Ovary (tissue), 3 donors: ENCODE data around the gene ANKH.

ENCODE experiments used
- EP300 ChIP-seq: sonication (generic); formaldehyde crosslinking; IDR thresholded peaks from one replicate; pipeline ENCODE4 v1.6.1; 2017; ENCODE audit warnings: antibody characterized with exemption
- POLR2A ChIP-seq: fragments of 450-650 bp; IDR thresholded peaks from one replicate; pipeline ENCODE4 v1.6.1; 2017; ENCODE audit warnings: antibody characterized with exemption, mild to moderate bottlenecking, moderate library complexity
- TF ChIP-seq, protein P1 (sequence below), 3 donors: fragments of 450-650 bp in 2 of 3; fragments of 200-600 bp in 1 of 3; IDR thresholded peaks; one replicate each; pipeline versions ENCODE4 v1.5.1 to v1.8.0; 2016 to 2022; ENCODE audit warnings: antibody characterized with exemption in 3 of 3, mild to moderate bottlenecking in 1 of 3
- donor health status: DM: no; HTN: no; CAD: no.

DNA sequence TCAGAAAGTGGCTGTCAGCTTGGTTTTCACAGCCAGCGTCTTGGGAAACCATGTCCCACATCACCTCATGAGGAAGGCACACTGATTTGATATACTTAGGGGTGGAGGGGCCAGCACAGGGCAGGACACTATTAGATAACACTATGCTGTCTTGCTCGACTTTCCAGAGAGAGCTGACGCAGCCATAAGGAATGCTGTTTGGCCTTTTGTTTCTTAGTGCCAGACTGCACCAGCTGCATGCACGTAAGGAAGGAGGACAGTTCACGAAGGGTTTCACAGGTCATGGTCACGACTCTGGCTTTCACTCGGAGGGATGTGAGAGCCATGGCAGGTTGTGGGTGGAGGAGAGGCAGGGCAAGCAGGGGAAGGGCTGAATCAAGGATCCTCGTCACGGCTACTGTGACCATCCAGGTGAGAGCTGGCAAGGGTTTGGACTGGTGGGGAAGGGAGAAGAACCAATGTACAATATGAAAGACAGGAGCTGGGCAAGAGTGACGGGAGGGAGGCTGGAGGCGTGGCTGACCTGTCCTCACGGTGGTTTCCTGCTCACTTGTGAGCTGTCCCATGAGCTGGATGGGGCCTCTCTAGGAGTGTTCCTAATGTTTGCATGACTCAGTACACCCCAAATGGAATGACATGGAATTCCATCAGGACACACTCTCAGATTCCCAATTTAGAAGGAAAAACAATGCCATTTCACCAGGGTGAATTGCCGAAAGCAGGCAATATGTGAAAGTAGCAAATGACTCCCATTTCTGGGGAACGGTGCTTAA lies 145.3 kb downstream of the ANKH start:
- TF ChIP-seq EP300 (no peak), POLR2A (no peak)
- TF ChIP-seq, protein P1, sequence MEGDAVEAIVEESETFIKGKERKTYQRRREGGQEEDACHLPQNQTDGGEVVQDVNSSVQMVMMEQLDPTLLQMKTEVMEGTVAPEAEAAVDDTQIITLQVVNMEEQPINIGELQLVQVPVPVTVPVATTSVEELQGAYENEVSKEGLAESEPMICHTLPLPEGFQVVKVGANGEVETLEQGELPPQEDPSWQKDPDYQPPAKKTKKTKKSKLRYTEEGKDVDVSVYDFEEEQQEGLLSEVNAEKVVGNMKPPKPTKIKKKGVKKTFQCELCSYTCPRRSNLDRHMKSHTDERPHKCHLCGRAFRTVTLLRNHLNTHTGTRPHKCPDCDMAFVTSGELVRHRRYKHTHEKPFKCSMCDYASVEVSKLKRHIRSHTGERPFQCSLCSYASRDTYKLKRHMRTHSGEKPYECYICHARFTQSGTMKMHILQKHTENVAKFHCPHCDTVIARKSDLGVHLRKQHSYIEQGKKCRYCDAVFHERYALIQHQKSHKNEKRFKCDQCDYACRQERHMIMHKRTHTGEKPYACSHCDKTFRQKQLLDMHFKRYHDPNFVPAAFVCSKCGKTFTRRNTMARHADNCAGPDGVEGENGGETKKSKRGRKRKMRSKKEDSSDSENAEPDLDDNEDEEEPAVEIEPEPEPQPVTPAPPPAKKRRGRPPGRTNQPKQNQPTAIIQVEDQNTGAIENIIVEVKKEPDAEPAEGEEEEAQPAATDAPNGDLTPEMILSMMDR (IDR thresholded peaks at IDR 0.05) = no peak
